ENCODE measurements around the gene WDR6.

- TF ChIP-seq POLR2AphosphoS5 (IDR thresholded peaks at IDR 0.05; ENCODE audit: low read depth, low read length), result no peak
- TF ChIP-seq, protein P1, sequence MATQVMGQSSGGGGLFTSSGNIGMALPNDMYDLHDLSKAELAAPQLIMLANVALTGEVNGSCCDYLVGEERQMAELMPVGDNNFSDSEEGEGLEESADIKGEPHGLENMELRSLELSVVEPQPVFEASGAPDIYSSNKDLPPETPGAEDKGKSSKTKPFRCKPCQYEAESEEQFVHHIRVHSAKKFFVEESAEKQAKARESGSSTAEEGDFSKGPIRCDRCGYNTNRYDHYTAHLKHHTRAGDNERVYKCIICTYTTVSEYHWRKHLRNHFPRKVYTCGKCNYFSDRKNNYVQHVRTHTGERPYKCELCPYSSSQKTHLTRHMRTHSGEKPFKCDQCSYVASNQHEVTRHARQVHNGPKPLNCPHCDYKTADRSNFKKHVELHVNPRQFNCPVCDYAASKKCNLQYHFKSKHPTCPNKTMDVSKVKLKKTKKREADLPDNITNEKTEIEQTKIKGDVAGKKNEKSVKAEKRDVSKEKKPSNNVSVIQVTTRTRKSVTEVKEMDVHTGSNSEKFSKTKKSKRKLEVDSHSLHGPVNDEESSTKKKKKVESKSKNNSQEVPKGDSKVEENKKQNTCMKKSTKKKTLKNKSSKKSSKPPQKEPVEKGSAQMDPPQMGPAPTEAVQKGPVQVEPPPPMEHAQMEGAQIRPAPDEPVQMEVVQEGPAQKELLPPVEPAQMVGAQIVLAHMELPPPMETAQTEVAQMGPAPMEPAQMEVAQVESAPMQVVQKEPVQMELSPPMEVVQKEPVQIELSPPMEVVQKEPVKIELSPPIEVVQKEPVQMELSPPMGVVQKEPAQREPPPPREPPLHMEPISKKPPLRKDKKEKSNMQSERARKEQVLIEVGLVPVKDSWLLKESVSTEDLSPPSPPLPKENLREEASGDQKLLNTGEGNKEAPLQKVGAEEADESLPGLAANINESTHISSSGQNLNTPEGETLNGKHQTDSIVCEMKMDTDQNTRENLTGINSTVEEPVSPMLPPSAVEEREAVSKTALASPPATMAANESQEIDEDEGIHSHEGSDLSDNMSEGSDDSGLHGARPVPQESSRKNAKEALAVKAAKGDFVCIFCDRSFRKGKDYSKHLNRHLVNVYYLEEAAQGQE (IDR thresholded peaks at IDR 0.05; ENCODE audit: insufficient read depth in 1 of 2, low read depth in 2 of 2, low read length in 2 of 2), result no peak
- TF ChIP-seq SIN3A (IDR thresholded peaks at IDR 0.05; ENCODE audit: borderline replicate concordance, insufficient read depth, low read length), result no peak
These were observed 7.9 kb downstream of the WDR6 start for GRCh38 chr3:49015072-49015471.
